Measurements from ENCODE around the gene USHBP1. TPM values are rescaled to one million over a fixed set of nuclear protein-coding genes. Genes with fewer than 3 reads are reported as not detected.

Gene USHBP1
- total and polyA plus RNA-seq, 2 of the 13 experiments (the other 11 are each of a cell fraction or from before 2014, with no cell fraction given) = 0.15 to 1.5 TPM

- TF ChIP-seq POGK (CRISPR knock-in tag; conservative IDR thresholded peaks at IDR 0.05) (peak; percentile 82), ZNF367 (CRISPR knock-in tag; IDR thresholded peaks at IDR 0.05; ENCODE audit: borderline replicate concordance) (no peak), EEA1 (CRISPR knock-in tag; IDR thresholded peaks at IDR 0.05; ENCODE audit: borderline replicate concordance) (0 out of 2 replicates have a peak, but pooled peaks have one; percentile 41), ZGPAT (CRISPR knock-in tag; IDR thresholded peaks at IDR 0.05) (peak; percentile 65; the same call in 1 of the 2 replicates), ZNF646 (CRISPR knock-in tag; IDR thresholded peaks at IDR 0.05) (no peak), TFDP2 (CRISPR knock-in tag; IDR thresholded peaks at IDR 0.05) (peak; percentile 64), SAP130 (CRISPR knock-in tag; IDR thresholded peaks at IDR 0.05; ENCODE audit: low read depth) (peak; percentile 45; the same call in 1 of the 2 replicates), NR2F1 (CRISPR knock-in tag; IDR thresholded peaks at IDR 0.05) (no peak), NFKB2 (CRISPR knock-in tag; IDR thresholded peaks at IDR 0.05; ENCODE audit: borderline replicate concordance) (peak; percentile 33; the same call in 1 of the 2 replicates), RAD21 (CRISPR knock-in tag; IDR thresholded peaks at IDR 0.05) (peak; percentile 98), MAZ (IDR thresholded peaks at IDR 0.05; ENCODE audit: borderline replicate concordance, low read depth, low read length) (peak; percentile 34; the same call in 1 of the 2 replicates), MAZ (CRISPR knock-in tag; IDR thresholded peaks at IDR 0.05; ENCODE audit: low read depth) (no peak), RNF219 (CRISPR knock-in tag; IDR thresholded peaks at IDR 0.05) (no peak)
These were observed 18.1 kb upstream of the USHBP1 start (continued) for GRCh38 chr19:17282488-17283125.

All from HepG2 (cell line).